GM19238 (cell line): ENCODE results near the gene MORN4.
"Not testable (repeated sequence)": the region's sequence is repeated elsewhere in the genome, so short reads cannot be mapped to it uniquely, and the experiment has no call there.

ENCODE experiments used
- DNase-seq: peaks from one replicate; pipeline ENCODE4 v3.0.0; 2011; ENCODE audit warnings: low spot score; ENCODE audit not compliant: insufficient read length

The MORN4 gene

GRCh38 chr10:97642471-97643159 is 9.3 kb upstream of the MORN4 start:
- not testable (repeated sequence) for DNase-seq

GRCh38 chr10:97640868-97641811 is 7.8 kb upstream of the MORN4 start:
- DNase-seq, result peak; percentile 30

- DNase-seq, result peak; percentile 97
Observed at GRCh38 chr10:97640174-97640867, 7.0 kb upstream of the MORN4 start, which contains the start of gene PI4K2A. PI4K2A (plus strand) TSS chr10:97640671; CDS start chr10:97640743, 72 bp downstream.

- DNase-seq, result not testable (repeated sequence)
Observed at GRCh38 chr10:97639090-97639489, 5.8 kb upstream of the MORN4 start.

GRCh38 chr10:97635577-97635976 is 2.3 kb upstream of the MORN4 start:
- no peak for DNase-seq

- no peak for DNase-seq
Observed at GRCh38 chr10:97633921-97634320, 621 bp upstream of the MORN4 start.

GRCh38 chr10:97631098-97631497 is 2.2 kb downstream of the MORN4 start:
- DNase-seq, result no peak

- no peak for DNase-seq
Observed at GRCh38 chr10:97629289-97629688, 4.0 kb downstream of the MORN4 start.

- DNase-seq, result no peak
Observed at GRCh38 chr10:97628228-97628627, 5.1 kb downstream of the MORN4 start.

- no peak for DNase-seq
Observed at GRCh38 chr10:97627731-97628130, 5.6 kb downstream of the MORN4 start.

- DNase-seq, result no peak
Observed at GRCh38 chr10:97623277-97623676, 10.0 kb downstream of the MORN4 start.

GRCh38 chr10:97618733-97619132 is 14.6 kb downstream of the MORN4 start:
- DNase-seq, result no peak

- DNase-seq, result no peak
Observed at GRCh38 chr10:97618285-97618684, 15.0 kb downstream of the MORN4 start.

- DNase-seq, result no peak
Observed at GRCh38 chr10:97612386-97612785, 20.9 kb downstream of the MORN4 start.

- no peak for DNase-seq
Observed at GRCh38 chr10:97611473-97611872, 21.8 kb downstream of the MORN4 start.

GRCh38 chr10:97608991-97609561 is 24.2 kb downstream of the MORN4 start:
- no peak for DNase-seq

GRCh38 chr10:97607095-97607636 is 26.1 kb downstream of the MORN4 start:
- DNase-seq, result no peak

GRCh38 chr10:97601268-97602215 is 31.8 kb downstream of the MORN4 start:
- no peak for DNase-seq

- no peak for DNase-seq
Observed at GRCh38 chr10:97600616-97601015, 32.7 kb downstream of the MORN4 start.

GRCh38 chr10:97599272-97599619 is 34.1 kb downstream of the MORN4 start:
- no peak for DNase-seq
